Fibroblast of villous mesenchyme (primary cell): ENCODE measurements around the gene SHROOM3. TPM values are rescaled to one million over a fixed set of nuclear protein-coding genes. Genes with fewer than 3 reads are reported as not detected.

Source experiments
- DNase-seq: peaks from one replicate; pipeline ENCODE4 v3.0.0-alpha.2; 2010; ENCODE audit warnings: low read depth
- H3K4me3 ChIP-seq: 2 replicates; pipeline ENCODE4 v1.5.1; 2011; ENCODE audit warnings: low read depth, mild to moderate bottlenecking, low read length
- total RNA-seq: library from RNA; depleted of rRNA; stranded (reverse); fragments of >200 nt; gene quantifications from 2 replicates; pipeline ENCODE4 v1.2.3, GENCODE V29; 2012
- TF ChIP-seq, protein P1 (sequence below): IDR thresholded peaks from 2 replicates; pipeline ENCODE4 v1.5.1; 2012; ENCODE audit warnings: low read depth, mild to moderate bottlenecking, low read length; ENCODE audit not compliant: insufficient read depth

Gene SHROOM3
- total RNA-seq, 1 donor, result 27.6 TPM

- TF ChIP-seq, protein P1, sequence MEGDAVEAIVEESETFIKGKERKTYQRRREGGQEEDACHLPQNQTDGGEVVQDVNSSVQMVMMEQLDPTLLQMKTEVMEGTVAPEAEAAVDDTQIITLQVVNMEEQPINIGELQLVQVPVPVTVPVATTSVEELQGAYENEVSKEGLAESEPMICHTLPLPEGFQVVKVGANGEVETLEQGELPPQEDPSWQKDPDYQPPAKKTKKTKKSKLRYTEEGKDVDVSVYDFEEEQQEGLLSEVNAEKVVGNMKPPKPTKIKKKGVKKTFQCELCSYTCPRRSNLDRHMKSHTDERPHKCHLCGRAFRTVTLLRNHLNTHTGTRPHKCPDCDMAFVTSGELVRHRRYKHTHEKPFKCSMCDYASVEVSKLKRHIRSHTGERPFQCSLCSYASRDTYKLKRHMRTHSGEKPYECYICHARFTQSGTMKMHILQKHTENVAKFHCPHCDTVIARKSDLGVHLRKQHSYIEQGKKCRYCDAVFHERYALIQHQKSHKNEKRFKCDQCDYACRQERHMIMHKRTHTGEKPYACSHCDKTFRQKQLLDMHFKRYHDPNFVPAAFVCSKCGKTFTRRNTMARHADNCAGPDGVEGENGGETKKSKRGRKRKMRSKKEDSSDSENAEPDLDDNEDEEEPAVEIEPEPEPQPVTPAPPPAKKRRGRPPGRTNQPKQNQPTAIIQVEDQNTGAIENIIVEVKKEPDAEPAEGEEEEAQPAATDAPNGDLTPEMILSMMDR, result no peak
- peak; percentile 85 for DNase-seq
- no peak overlapping the region for H3K4me3 ChIP-seq
These were observed 199.2 kb downstream of the SHROOM3 start for GRCh38 chr4:76634220-76634619.

DNA sequence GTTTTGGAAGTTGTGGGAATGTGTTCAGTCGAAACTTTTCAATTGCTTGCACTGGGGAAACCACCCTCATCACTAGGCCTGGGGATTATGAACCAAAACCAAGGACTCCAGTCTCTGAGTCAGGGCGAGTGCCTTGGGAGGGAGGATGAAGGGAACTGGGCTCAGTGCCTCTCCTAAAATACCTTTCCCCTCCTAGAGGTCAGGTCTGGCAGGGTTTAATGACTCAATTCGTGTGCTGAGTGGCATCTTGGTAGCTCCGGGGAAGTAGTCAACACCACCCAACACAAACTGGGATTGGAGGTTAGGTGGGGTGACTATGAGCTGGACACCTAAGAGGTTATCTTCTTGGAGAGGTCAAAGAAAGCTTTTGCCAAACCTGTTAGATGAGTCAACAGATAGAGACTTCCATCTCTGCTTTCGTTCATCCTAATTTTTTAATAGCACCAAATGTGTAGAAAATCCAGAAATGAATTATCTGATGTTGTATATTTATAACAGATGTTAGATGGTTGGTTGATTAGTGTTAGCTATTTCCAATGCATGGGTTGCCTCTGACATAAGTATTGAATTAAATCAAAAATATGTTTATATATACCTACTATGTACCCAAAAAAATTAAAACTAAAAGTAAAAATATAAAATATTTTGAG is 202.8 kb downstream of the SHROOM3 start:
- no peak overlapping the region for H3K4me3 ChIP-seq
- TF ChIP-seq, protein P1, result no peak
- DNase-seq, result no peak

GRCh38 chr4:76639288-76639687 is 204.3 kb downstream of the SHROOM3 start:
- TF ChIP-seq, protein P1, result no peak
- no peak for DNase-seq
- H3K4me3 ChIP-seq, result no peak overlapping the region

DNA sequence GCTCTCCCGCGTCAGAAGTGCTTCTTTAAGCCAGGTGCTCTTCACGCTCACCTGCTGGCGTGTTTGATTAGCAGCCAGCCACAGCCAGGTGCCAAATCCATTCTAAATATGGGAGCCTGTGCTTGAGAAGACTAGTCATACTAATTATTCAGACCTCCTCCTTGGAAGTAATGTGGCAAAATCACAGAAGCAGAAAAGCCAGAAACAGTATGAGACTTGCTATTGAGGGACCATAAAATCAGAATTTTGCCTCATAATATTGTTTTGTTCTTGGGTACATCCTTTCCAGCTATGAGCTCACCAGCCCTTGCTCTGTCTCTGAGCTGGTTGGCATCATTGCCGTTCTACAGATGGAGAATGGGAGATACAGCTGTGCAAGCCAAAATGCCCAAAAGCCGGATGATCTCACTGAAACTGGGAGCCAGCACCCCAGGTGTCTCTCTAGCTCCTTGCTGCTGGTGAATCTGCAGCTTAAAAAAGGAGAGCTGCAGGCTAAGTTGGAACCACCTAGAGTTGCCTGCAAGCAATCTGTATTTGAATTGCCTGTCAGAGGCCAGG is 205.4 kb downstream of the SHROOM3 start:
- no peak overlapping the region for H3K4me3 ChIP-seq
- TF ChIP-seq, protein P1, result no peak
- no peak for DNase-seq

DNA sequence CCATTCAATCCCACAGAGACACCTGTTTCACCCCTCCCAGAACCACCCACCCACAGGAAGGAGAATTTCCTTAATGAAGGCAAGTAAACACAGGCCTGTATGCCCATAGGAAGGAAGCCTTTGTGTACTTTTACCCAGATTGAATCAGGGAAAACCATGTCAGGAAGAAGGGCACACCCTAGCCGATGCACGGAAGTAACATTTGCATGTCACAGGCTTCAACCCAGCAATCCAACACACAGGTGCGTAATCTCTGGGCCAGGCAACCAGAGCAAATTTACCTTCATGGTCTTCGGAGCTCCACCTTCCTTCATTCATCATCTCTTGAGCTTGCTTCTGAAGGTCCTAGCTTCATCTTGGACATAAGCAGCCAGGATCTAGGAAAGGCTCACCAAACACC is 206.3 kb downstream of the SHROOM3 start:
- TF ChIP-seq, protein P1, result no peak
- H3K4me3 ChIP-seq, result no peak overlapping the region
- no peak for DNase-seq

- no peak overlapping the region for H3K4me3 ChIP-seq
- TF ChIP-seq, protein P1, result no peak
- no peak for DNase-seq
These were observed 206.7 kb downstream of the SHROOM3 start for GRCh38 chr4:76641758-76642157.
